GM21786 (cell line): ENCODE measurements around the gene SUPT4H1.

ENCODE experiments used
- ATAC-seq: cut with Tn5 transposase; IDR thresholded peaks from one replicate; pipeline ENCODE4 v1.9.1; 2021; ENCODE audit not compliant: unreplicated experiment

Gene SUPT4H1

DNA sequence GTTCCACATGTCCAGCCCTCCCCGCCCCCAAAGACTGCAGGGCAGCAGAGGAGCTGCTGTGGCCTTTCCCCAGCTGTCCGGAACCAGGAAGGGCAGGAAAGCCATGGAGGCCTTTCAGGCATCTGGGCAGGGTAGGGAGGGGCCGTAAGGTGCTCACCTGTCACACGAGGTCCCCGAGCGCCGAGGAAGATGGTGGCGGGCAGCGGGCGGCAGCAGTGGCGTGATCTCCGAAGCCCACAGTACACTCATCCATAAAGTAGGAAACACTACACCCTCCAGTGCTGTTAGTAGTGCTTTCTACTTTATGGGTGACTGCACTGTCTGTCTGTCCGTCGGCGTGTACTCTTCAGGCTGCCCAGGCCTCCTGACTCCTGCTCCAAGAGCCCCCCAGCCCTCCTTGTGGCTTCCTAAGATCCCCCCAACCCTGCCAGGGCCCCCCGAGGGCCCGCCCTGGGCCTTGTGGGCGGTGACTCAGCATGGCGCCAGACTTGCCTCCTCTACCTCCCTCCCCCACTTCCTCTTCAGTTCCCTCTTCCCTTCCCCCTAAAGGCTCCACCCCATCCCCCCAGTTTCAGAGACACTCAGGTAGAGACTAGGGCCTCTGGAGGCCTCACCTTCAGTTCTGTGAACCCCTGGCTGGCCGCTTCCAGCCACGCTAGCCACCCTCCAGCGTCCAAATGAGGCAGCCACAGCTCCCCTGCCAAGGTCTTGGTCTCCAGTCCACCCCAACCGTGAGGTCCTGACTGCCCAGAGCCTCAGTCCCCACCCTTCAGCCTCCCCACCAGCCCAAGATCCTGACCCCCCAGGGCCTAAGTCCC lies 20.8 kb downstream of the SUPT4H1 start:
- ATAC-seq, result no peak

GRCh38 chr17:58330538-58330996 lies 21.4 kb downstream of the SUPT4H1 start:
- no peak for ATAC-seq

- peak; percentile 10 for ATAC-seq
These were observed 22.0 kb downstream of the SUPT4H1 start for GRCh38 chr17:58329810-58330537.

DNA sequence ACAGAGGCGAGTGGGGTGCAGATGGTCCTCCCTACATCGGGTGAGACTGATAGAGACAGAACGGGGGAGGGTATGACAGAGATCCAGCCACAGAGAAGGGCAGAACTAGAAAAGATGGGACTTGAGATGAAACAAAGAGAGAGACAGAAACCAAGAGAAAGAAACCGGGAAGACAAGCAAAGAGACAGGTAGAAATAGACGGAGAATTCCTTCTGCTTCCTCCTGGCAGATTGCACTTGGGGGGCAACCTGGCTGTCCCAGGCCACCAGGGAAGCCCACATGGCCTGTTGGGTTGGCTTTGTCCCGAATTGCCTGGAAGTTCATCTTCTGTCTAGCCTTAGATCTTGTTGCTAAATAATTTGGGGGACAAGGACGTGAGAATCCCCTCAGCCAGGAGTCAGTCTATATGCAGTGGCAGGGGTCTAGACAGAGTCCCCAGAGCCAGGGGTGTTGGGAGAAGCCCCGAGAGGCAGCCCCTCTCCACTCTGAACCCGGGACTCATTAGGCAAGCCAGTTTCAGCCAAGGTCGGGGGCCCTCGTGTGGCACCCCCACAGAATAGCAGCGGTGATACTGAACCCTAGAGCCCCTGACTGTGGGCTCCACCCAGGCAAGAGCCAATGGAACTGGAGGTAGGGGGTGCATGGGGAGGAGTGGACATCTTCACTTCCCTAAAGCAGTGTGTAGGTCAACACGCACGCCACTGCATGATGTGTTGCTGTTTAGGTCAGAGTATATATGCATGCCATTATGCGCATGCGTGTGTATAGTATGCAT lies 22.8 kb downstream of the SUPT4H1 start:
- peak; percentile 41 for ATAC-seq

DNA sequence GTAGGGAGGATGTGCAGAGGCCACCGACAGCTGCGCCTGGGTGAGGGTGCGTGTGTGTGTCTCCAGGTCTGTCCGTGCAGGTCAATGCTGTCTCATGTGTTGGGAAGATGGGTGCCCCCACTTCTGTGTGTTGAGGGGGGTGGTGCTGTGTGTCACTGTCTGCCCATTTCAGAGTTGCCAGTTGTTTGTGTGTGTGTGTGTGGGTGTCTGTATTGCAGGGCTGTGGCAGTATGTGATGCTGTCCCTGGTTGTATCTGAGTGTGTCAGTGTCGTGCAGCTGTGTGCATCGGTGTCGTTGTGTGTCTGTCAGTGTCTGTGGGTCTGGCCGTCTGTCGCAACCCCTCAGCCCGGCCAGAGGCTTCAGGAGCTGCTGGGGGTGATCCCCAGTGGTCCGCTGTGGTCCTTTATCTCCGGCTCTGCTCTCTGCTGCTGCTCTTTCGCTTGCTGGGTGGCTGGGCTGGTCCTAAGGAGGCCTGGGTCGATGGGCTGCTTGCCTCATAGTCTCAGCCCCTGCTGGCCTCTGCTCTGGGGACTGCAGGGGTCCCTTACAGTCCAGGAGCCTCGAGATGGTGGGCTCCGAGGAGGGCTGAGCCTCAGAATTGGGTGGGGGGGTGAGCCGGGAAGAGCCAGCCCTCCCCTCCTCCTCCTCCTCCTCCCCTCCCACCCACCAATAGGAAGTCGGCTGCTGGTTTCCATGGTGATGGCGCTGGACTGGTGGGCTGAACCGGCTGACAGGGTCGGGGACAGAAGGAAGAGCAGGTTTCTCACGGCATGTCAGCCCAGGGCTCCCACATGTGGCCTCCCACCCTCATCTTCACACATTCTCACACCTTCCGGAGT lies 23.6 kb downstream of the SUPT4H1 start, which contains the start of gene TSPOAP1:
TSPOAP1 (minus strand) TSS at position 601 of the 840 bp plus-strand sequence. CDS start 875 bp downstream, outside the sequence.
- peak; percentile 0 for ATAC-seq

- no peak for ATAC-seq
These were observed 24.4 kb downstream of the SUPT4H1 start for GRCh38 chr17:58327363-58328194.

- ATAC-seq, result no peak
These were observed 25.2 kb downstream of the SUPT4H1 start for GRCh38 chr17:58326609-58327362.

- no peak for ATAC-seq
These were observed 26.0 kb downstream of the SUPT4H1 start for GRCh38 chr17:58325976-58326468.

DNA sequence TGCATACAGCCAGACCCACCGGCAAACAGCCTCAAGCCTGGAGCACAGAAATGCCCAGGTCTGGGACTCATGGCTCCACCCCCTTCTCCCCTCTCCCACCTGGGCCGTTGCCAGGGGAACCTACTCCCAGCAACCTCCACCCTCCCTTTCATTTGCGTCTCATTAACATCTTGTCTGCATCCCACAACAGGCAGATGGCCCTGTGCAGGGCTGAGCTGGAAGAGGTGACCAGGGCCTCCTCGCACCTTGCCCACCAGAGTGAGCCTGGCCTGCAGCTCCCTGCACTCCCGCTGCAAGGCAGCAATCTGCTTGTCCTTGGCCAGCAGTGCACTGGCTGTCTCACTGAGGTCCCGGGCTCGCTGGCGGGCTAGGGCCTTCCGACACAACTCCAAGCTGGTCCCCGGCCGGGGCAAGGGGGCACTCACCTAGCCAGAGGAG lies 26.7 kb downstream of the SUPT4H1 start:
- no peak for ATAC-seq

GRCh38 chr17:58324409-58325288 lies 27.4 kb downstream of the SUPT4H1 start:
- ATAC-seq, result no peak

GRCh38 chr17:58324056-58324408 lies 28.0 kb downstream of the SUPT4H1 start:
- ATAC-seq, result no peak

DNA sequence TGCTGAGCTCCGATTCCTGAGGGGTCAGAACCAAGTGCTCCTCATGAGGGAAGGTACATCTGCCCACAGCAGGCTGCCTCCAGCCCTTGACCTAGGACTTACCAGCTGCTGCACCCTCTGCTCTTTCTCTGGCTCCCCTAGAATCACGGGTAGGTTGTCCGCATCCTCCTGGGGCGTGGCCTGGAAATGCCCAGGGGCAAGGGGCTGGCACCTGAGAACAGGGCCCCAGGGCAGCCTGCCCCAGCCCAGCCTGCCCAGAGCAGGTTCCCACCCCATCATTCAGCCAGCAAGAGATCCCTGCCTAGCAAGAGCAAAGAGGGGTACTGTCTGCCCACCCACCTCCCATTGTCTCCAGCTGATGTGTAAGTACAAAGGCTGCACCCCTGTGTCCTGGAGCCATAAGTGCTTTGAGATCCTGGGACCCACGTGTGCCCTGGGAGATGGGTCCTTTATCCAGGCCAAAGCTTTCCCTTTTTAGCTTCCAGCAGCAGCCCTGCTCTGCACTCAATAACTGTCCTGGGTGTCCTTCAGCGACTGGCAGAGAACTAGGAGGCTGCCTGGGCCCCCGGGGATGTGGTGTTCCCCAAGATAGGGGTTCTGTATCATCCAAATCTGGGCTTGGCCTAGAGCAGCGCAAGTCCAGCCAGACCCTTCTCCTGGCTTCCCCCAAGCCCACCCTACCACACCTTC lies 28.5 kb downstream of the SUPT4H1 start:
- ATAC-seq, result no peak

DNA sequence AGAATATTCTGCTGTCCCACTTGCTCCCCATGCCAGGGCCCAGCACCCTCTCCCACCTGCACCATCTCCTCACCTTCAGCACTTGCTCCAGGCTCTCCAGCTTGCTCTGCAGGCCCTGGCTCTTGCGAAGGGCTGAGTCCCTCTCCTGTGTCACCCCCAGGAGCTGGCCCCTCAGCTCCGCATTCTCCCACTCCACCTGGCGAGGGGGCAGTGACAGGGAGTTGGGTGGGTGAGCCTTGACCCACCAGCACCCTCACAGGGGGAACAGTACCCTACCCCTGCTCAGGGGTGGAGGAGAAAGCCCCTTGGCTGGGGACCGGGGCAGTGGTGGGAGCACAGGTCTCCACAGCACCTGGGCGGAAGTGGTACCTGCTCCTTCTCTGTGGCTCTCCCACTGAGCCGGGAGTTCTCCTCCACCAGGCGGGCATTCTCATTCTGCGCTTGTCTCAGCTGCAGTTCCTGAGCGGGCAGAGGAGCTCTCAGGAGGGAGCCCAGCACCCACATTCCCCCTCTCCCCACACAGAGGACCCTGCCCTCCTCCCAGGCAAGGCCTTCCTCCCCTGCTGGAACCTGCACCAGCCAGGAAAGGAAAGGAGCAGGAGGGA lies 29.3 kb downstream of the SUPT4H1 start:
- no peak for ATAC-seq

DNA sequence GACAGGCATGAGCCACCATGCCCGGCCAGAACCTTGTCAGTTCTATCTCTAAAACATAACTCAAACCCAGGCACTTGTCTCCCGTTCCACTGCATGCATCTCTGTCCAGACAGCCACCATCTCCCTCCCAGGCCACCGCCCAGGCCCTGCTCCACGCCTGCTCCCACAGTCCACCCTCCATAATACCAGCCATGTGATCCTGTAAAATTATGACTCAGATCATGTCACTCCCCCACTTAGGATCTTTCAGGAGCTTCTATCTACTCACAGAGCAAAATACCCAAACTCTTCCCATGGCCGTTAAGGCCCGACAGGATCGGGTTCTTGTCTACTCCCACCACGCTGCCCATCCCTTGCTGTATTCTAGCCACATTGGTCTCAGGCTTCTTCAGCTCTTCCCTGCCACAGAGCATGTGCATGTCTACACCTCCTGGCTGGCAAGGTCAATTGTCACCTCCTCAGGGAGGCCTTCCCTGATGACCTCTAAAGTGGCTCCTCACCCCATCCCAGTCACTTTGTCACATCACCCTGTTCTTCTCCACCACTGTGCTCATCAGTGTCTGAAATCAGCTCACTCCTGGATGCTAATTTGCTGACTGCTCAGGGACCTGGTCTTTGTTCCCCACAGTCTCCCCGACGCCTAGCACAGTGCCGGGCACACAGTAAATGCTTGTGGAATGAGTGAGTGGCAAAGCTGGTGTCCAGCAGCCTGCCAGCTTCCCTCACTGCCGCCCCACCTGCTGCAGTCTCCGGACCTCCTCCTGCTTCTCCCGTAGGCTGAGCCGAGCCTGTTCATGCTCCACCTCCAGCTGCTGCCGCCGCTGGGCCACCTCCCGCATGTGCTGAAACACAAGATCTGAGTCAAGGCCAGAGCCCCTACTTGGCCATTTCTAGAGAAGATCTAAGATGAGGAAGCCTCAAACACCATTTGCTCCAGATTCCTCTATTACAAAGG lies 30.2 kb downstream of the SUPT4H1 start:
- ATAC-seq, result no peak

DNA sequence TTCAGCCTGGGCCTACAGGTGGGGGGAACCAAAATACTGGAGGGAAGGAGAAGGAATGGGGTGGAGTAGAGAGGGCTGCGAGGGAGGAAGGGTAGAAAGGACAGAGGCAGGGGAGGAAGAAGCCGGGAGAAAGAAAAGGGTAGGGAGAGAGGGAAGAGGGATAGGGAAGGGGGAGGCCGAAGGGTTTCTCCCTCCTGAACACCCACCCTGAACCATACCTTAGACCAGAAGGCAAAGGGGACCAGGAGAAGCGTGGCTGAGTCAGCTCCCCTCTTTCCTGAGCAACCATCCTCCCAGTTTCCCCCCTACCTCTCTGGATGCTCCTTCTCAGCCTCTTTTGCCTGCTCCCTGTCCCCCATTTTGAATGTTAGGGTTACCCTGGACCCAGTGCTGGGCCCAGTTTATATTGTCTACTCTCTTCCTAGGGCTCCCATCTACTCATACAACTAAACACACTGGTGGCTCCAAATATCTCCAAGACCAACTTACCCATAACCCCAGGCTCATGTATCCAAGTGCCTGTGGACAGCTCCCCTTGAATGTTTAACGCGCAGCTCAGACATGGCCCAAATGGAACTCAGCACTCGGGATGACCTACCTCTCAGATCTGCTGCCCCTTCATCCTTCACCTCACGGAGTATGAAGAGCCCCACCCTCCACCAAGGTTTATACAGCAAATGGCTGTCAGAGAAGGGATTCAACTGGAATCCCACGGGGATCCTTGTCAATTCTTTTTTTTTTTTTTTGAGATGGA lies 31.3 kb downstream of the SUPT4H1 start:
- no peak for ATAC-seq
